Caco-2 (cell line): ENCODE data around the gene SHC1. TPM values are rescaled to one million over a fixed set of nuclear protein-coding genes. Genes with fewer than 3 reads are reported as not detected.

ENCODE experiments used
- BruUV-seq: library from RNA; stranded (reverse); fragments of 400-500 nt; replicated peaks from 2 replicates; lab custom pipeline; 2021; lab: Mats Ljungman, UMichigan
- CTCF ChIA-PET: fragments of 300-600 bp; sonication (Branson Sonifier 250); formaldehyde crosslinking; loops from one replicate; lab custom pipeline; 2022; ENCODE audit warnings: antibody characterized with exemption; lab: Charles Lee
- POLR2A ChIA-PET: fragments of 300-600 bp; sonication (Branson Sonifier 250); formaldehyde crosslinking; loops from one replicate; lab custom pipeline; 2022; ENCODE audit warnings: antibody characterized with exemption; lab: Charles Lee
- DNase-seq, 2 experiments: peaks; one replicate each; pipeline versions ENCODE4 v3.0.0 to v3.0.0-alpha.2; 2020 to 2022
- H3K27me3 ChIP-seq: replicated peaks from 2 replicates; pipeline ENCODE4 v1.6.0; 2011; ENCODE audit warnings: low read length; ENCODE audit not compliant: control insufficient read depth, insufficient read depth
- H3K36me3 ChIP-seq: 2 replicates; pipeline ENCODE4 v1.5.1; 2011; ENCODE audit warnings: low read length; ENCODE audit not compliant: control insufficient read depth, insufficient read depth
- H3K4me1 ChIP-seq: fragments of 250-450 bp; sonication (Bioruptor Pico); 2 replicates; pipeline ENCODE4 v1.5.1; 2020; ENCODE audit warnings: mild to moderate bottlenecking
- H3K4me3 ChIP-seq: 2 replicates; pipeline ENCODE4 v1.5.1; 2011; ENCODE audit warnings: low read depth, mild to moderate bottlenecking, control low read depth, low read length
- H3K9me3 ChIP-seq: fragments of 250-450 bp; sonication (Bioruptor Pico); 2 replicates; pipeline ENCODE4 v1.5.1; 2020; ENCODE audit warnings: mild to moderate bottlenecking, moderate library complexity
- H3K27ac Mint-ChIP-seq: one replicate; pipeline ENCODE4 v1.8.0; 2022; ENCODE audit warnings: mixed read lengths; ENCODE audit not compliant: unreplicated experiment
- H3K27me3 Mint-ChIP-seq: one replicate; pipeline ENCODE4 v1.8.0; 2022; ENCODE audit warnings: mixed read lengths; ENCODE audit not compliant: insufficient read depth, unreplicated experiment
- H3K36me3 Mint-ChIP-seq: one replicate; pipeline ENCODE4 v1.8.0; 2022; ENCODE audit warnings: mild to moderate bottlenecking, mixed read lengths; ENCODE audit not compliant: insufficient read depth, unreplicated experiment
- H3K4me1 Mint-ChIP-seq: one replicate; pipeline ENCODE4 v1.8.0; 2022; ENCODE audit warnings: low read depth, mixed read lengths; ENCODE audit not compliant: unreplicated experiment
- H3K4me3 Mint-ChIP-seq: one replicate; pipeline ENCODE4 v1.8.0; 2022; ENCODE audit warnings: mild to moderate bottlenecking, moderate library complexity, mixed read lengths; ENCODE audit not compliant: unreplicated experiment
- H3K9me3 Mint-ChIP-seq: one replicate; pipeline ENCODE4 v1.8.0; 2022; ENCODE audit warnings: mixed read lengths; ENCODE audit not compliant: unreplicated experiment
- CTCF ChIP-seq, 2 experiments: fragments of 200-600 bp in 1 of 2; IDR thresholded peaks; 1 replicate in 1 of 2; 2 replicates in 1 of 2; pipeline versions ENCODE4 v1.5.1 to v1.8.0; 2011 to 2022; ENCODE audit warnings: antibody characterized with exemption in 1 of 2, control low read depth in 1 of 2, inconsistent platforms in 1 of 2, low read depth in 1 of 2, low read length in 1 of 2, mild to moderate bottlenecking in 1 of 2, moderate library complexity in 1 of 2; ENCODE audit not compliant: insufficient read depth in 1 of 2, severe bottlenecking in 1 of 2, unreplicated experiment in 1 of 2
- intact Hi-C: fragments of 100-400 bp; cut with micrococcal nuclease; formaldehyde crosslinking; loops from one replicate; pipeline ENCODE4 v1.10.0; 2022; ENCODE audit not compliant: unreplicated experiment
- total RNA-seq: library from RNA; stranded (reverse); gene quantifications from 2 replicates; pipeline ENCODE4 v1.2.3, GENCODE V29; 2022

Gene SHC1
- total RNA-seq, 1 experiment from 2014 or later, result 59.6 TPM

DNA sequence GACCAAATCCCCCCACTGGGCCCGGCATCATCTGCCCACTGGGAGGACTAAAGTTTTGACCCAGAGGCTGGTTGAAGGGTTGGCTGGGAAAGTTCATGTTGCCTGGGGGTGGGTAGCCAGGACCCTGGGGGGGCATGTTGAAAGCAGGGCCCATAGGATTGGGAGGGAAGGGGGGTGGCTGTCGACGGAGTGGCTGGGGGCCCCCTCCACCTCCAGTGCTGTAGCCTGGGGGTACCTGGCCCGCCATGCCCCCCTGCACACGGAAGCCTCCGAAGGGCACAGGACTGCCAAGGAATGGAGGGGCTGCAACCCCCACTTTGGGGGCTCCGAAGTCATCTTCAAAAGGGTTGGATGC lies 11.1 kb downstream of the SHC1 start:
- Histone ChIP-seq H3K4me3 (no peak overlapping the region), H3K36me3 (peaks cover 3% of the 10 kb centered on the region), H3K27me3 (no peaks in the 10 kb centered on the region), H3K9me3 (no peaks in the 10 kb centered on the region), H3K4me1 (peaks cover 15% of the 10 kb centered on the region)
- Mint-ChIP-seq H3K9me3 (no peaks in the 10 kb centered on the region), H3K27ac (no peak overlapping the region), H3K4me3 (peak overlapping the region; percentile 15), H3K36me3 (peaks cover 55% of the 10 kb centered on the region), H3K4me1 (peaks cover 22% of the 10 kb centered on the region), H3K27me3 (no peaks in the 10 kb centered on the region)
- intact Hi-C loops, result loop anchor here (5.0 kb wide), 1 partner anchor 103 kb away; the partner anchor contains the start of gene EFNA4
- no peak for TF ChIP-seq CTCF (IDR thresholded peaks at IDR 0.05; ENCODE audit: insufficient read depth in 1 of 2, low read depth in 1 of 2, low read length in 1 of 2, severe bottlenecking in 1 of 2, unreplicated experiment in 1 of 2)
- no peak for DNase-seq
- BruUV-seq, result no TSS peak
- ChIA-PET POLR2A (no interaction called here), CTCF (interaction anchor here (0.7 kb wide), 1 partner anchor 102 kb away, joined by 9 read pairs; no protein-coding TSS in a partner anchor)

GRCh38 chr1:154958681-154959425 lies 11.7 kb downstream of the SHC1 start:
- TF ChIP-seq CTCF (IDR thresholded peaks at IDR 0.05; ENCODE audit: insufficient read depth in 1 of 2, low read depth in 1 of 2, low read length in 1 of 2, severe bottlenecking in 1 of 2, unreplicated experiment in 1 of 2), result no peak
- H3K27me3 Mint-ChIP-seq, result no peaks in the 10 kb centered on the region
- peaks cover 3% of the 10 kb centered on the region for H3K36me3 ChIP-seq
- no peaks in the 10 kb centered on the region for H3K9me3 ChIP-seq
- peaks cover 20% of the 10 kb centered on the region for H3K4me1 Mint-ChIP-seq
- H3K4me3 ChIP-seq, result no peak overlapping the region
- H3K27ac Mint-ChIP-seq, result no peak overlapping the region
- H3K27me3 ChIP-seq, result no peaks in the 10 kb centered on the region
- ChIA-PET POLR2A (no interaction called here), CTCF (no interaction called here)
- no peak overlapping the region for H3K4me3 Mint-ChIP-seq
- BruUV-seq, result no TSS peak
- H3K9me3 Mint-ChIP-seq, result no peaks in the 10 kb centered on the region
- no peak for DNase-seq
- H3K36me3 Mint-ChIP-seq, result peaks cover 53% of the 10 kb centered on the region
- peaks cover 15% of the 10 kb centered on the region for H3K4me1 ChIP-seq
- intact Hi-C loops, result loop anchor here (5.0 kb wide), 1 partner anchor 103 kb away; the partner anchor contains the start of gene EFNA4

DNA sequence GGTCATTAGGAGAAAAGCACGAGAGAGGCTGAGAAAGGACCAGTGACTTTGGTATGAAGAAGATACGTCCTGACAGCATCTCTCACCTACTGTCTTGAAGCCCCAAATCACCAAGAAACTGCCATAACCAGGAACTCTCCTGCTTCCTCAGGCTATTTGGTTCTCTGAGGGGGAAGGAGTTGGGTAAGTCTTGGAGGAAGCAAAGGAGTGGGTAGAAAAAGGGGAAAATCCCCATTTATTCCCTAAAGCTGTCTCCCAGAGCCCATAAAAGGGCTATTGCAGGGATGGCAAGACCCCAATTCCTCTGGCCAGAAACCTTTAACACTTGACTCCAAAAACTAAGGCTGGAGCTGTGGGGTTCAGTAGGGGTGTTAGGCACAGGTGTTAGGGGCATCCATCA lies 12.5 kb downstream of the SHC1 start:
- H3K9me3 ChIP-seq, result no peaks in the 10 kb centered on the region
- intact Hi-C loops, result loop anchor here (5.0 kb wide), 1 partner anchor 104 kb away; the partner anchor contains the start of gene EFNA4
- ChIA-PET CTCF (no interaction called here), POLR2A (interaction anchor here (3.5 kb wide), 1 partner anchor 15 kb away, joined by 34 read pairs; no protein-coding TSS in a partner anchor)
- H3K4me3 ChIP-seq, result no peak overlapping the region
- Mint-ChIP-seq H3K27me3 (no peaks in the 10 kb centered on the region), H3K36me3 (peaks cover 48% of the 10 kb centered on the region), H3K4me1 (peaks cover 16% of the 10 kb centered on the region), H3K9me3 (no peaks in the 10 kb centered on the region), H3K27ac (no peak overlapping the region), H3K4me3 (no peak overlapping the region)
- no peak for DNase-seq
- peaks cover 3% of the 10 kb centered on the region for H3K36me3 ChIP-seq
- TSS peak; percentile 2 for BruUV-seq
- TF ChIP-seq CTCF (IDR thresholded peaks at IDR 0.05; ENCODE audit: insufficient read depth in 1 of 2, low read depth in 1 of 2, low read length in 1 of 2, severe bottlenecking in 1 of 2, unreplicated experiment in 1 of 2), result no peak
- H3K27me3 ChIP-seq, result no peaks in the 10 kb centered on the region
- peaks cover 15% of the 10 kb centered on the region for H3K4me1 ChIP-seq
